Brain microvascular endothelial cell (primary cell): ENCODE data around the gene SPDL1.

ENCODE experiments used
- DNase-seq: peaks from one replicate; pipeline ENCODE4 v3.0.0-alpha.2; 2020
- H3K27ac ChIP-seq: fragments of 250-450 bp; sonication (Bioruptor Pico); 2 replicates; pipeline ENCODE4 v1.5.1; 2020; ENCODE audit warnings: mild to moderate bottlenecking, moderate library complexity
- H3K27me3 ChIP-seq: fragments of 250-450 bp; sonication (Bioruptor Pico); replicated peaks from 2 replicates; pipeline ENCODE4 v1.5.1; 2020; ENCODE audit warnings: mild to moderate bottlenecking
- H3K36me3 ChIP-seq: fragments of 250-450 bp; sonication (Bioruptor Pico); replicated peaks from 2 replicates; pipeline ENCODE4 v1.5.1; 2020; ENCODE audit warnings: mild to moderate bottlenecking
- H3K4me3 ChIP-seq: 2 replicates; pipeline ENCODE4 v1.5.1; 2011; ENCODE audit warnings: low read depth, mild to moderate bottlenecking, control low read depth, low read length, moderate library complexity
- CTCF ChIP-seq: IDR thresholded peaks from 2 replicates; pipeline ENCODE4 v1.5.1; 2011; ENCODE audit warnings: low read depth, mild to moderate bottlenecking, moderate library complexity, low read length, control low read depth, inconsistent platforms; ENCODE audit errors: missing control alignments
- in situ Hi-C: cut with HindIII; loops from 2 replicates; pipeline ENCODE4 v1.10.0; 2017; ENCODE audit warnings: low sequenced_read_pairs, low pct_ligation_motif_present

The SPDL1 gene

GRCh38 chr5:169637549-169638121 is 54.1 kb downstream of the SPDL1 start:
- Histone ChIP-seq H3K27ac (no peak overlapping the region), H3K27me3 (no peaks in the 10 kb centered on the region), H3K36me3 (no peaks in the 10 kb centered on the region), H3K4me3 (peak overlapping the region; percentile 50)
- DNase-seq = no peak
- in situ Hi-C loops = no loop called here
- no peak for TF ChIP-seq CTCF

DNA sequence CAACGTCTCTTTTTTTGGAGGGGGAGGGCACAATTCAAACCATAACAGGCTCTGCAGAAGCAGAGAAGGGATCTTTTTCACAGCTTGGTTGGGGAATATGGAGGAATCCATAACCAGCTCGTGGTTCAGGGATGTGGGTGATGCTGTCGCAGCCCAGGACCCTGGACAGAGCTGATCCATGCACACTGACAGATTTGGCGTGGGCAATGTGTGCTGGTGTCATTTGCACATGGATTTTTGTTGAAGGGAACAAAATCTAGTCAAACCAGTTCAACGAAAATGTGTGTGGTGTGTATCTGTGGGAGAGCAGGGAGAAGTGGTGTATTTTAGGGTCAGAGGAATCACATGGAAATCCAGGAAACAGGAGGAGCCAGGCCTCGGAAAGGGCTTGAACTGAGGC is 57.7 kb downstream of the SPDL1 start:
- in situ Hi-C loops = no loop called here
- Histone ChIP-seq H3K27me3 (no peaks in the 10 kb centered on the region), H3K27ac (no peak overlapping the region), H3K4me3 (no peak overlapping the region), H3K36me3 (no peaks in the 10 kb centered on the region)
- TF ChIP-seq CTCF = no peak
- DNase-seq = no peak

GRCh38 chr5:169646856-169647255 is 63.3 kb downstream of the SPDL1 start:
- Histone ChIP-seq H3K27me3 (no peaks in the 10 kb centered on the region), H3K27ac (no peak overlapping the region), H3K36me3 (no peaks in the 10 kb centered on the region), H3K4me3 (no peak overlapping the region)
- no peak for TF ChIP-seq CTCF
- DNase-seq = no peak
- in situ Hi-C loops = no loop called here

- in situ Hi-C loops = no loop called here
- no peak for TF ChIP-seq CTCF
- no peaks in the 10 kb centered on the region for H3K36me3 ChIP-seq
- no peaks in the 10 kb centered on the region for H3K27me3 ChIP-seq
- no peak overlapping the region for H3K27ac ChIP-seq
- no peak overlapping the region for H3K4me3 ChIP-seq
- no peak for DNase-seq
Measured at GRCh38 chr5:169647566-169647965, 64.0 kb downstream of the SPDL1 start.

DNA sequence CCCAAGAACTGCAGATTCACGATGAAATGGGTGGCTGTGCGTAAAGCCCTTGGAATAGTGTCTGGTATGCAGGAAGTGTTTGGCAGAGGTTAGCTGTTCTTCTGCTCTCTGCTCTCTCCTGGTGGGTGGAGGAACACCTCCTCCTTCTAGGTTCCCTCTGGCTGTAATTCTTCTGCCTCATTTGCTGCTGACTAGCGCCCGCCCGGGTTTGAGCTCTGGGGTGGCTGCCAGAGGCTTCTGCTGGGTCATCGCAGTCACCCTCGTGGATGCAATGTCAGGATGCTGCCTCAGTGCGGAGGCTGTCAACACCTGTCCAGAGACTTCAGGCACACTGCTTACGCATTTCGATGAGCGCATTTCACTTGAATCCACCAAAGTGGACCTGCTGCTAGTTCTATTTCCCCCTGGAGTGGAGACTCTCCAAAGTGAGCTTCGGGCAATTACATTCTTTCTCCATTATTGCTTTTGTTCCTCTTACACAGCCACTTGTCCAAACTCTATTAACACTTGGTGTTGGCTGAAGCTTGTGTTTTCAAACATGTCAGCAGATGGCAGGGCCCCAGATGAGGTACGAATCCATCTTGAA is 65.2 kb downstream of the SPDL1 start:
- in situ Hi-C loops = no loop called here
- no peak overlapping the region for H3K27ac ChIP-seq

More for the DNA sequence above, 65.2 kb downstream of the SPDL1 start:
- TF ChIP-seq CTCF = no peak
- Histone ChIP-seq H3K27me3 (no peaks in the 10 kb centered on the region), H3K4me3 (no peak overlapping the region), H3K36me3 (no peaks in the 10 kb centered on the region)
- DNase-seq = no peak
